Retinal pigment epithelial cell (primary cell): ENCODE results near the gene MUC13.
"Not testable (repeated sequence)": the region's sequence is repeated elsewhere in the genome, so short reads cannot be mapped to it uniquely, and the experiment has no call there.

Experiments
- DNase-seq: peaks from one replicate; pipeline ENCODE4 v3.0.0-alpha.2; 2010; ENCODE audit warnings: low read depth
- H3K4me3 ChIP-seq: 2 replicates; pipeline ENCODE4 v1.5.1; 2011; ENCODE audit warnings: mild to moderate bottlenecking, low read length, control low read depth, moderate library complexity
- TF ChIP-seq, protein P1 (sequence below): conservative IDR thresholded peaks from 2 replicates; pipeline ENCODE4 v1.5.1; 2011; ENCODE audit warnings: low read depth, low read length, control low read depth, inconsistent platforms

The MUC13 gene

DNA sequence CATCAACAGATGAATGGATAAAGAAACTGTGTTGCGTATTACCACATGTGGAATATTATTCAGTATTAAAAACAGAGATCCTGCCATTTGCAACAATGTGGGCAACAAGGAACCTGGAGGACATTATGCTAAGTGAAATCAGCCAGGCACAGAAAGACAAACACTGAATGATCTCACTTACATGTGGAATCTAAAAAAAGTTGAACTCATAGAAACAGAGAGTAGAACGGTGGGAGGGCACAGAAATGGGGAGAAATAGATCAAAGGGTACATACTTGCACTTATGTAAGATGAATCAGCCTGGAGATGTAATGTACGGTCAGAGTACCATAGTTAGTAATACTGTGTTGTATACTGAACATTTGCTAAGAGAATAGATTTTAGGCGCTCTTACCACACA lies 29.8 kb upstream of the MUC13 start:
- no peak overlapping the region for H3K4me3 ChIP-seq
- no peak for DNase-seq
- TF ChIP-seq, protein P1, sequence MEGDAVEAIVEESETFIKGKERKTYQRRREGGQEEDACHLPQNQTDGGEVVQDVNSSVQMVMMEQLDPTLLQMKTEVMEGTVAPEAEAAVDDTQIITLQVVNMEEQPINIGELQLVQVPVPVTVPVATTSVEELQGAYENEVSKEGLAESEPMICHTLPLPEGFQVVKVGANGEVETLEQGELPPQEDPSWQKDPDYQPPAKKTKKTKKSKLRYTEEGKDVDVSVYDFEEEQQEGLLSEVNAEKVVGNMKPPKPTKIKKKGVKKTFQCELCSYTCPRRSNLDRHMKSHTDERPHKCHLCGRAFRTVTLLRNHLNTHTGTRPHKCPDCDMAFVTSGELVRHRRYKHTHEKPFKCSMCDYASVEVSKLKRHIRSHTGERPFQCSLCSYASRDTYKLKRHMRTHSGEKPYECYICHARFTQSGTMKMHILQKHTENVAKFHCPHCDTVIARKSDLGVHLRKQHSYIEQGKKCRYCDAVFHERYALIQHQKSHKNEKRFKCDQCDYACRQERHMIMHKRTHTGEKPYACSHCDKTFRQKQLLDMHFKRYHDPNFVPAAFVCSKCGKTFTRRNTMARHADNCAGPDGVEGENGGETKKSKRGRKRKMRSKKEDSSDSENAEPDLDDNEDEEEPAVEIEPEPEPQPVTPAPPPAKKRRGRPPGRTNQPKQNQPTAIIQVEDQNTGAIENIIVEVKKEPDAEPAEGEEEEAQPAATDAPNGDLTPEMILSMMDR: no peak

DNA sequence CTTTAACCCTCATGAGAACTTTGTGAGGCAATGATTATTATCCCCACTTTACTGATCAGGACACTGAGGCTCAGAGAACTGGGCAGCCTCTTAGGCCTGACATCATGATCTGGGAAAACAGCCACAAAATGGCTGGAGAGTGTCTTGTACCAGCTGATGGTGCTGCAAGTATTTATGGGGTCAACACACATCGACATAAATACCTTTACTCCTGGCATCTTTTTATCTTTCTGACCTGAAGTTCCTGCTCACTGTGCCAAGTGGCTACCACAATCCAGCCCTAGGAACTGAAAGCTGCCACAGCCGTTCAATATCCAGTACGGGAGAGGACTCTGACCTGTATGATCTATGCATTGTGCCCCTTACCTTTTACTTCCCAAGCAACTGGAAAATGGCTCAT lies 29.2 kb upstream of the MUC13 start:
- no peak overlapping the region for H3K4me3 ChIP-seq
- TF ChIP-seq, protein P1: no peak

DNA sequence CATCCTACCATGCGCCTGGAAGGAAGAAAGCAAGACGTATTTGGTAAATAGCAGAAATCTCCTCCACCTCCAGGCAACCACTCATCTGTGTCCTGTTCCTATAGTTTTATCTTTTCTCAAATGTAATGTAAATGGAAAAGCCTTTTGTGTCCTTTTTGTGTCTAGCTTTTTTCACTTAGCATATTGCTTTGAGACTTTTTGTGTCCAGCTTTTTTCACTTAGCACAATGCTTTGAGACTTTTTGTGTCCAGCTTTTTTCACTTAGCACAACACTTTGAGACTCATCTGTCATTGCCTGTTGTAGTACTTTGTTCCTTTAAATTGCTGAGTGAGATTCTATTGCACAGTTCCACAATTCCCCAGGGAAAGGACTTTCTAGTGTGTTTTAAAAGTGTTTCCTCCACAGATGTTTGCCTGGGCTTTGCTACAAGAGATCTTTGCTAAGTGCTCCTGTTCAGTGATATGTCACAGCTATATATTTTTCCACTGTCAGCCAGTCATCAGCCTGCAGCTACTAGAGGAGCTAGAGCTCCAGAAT lies 27.9 kb upstream of the MUC13 start:
- no peak overlapping the region for H3K4me3 ChIP-seq
- no peak for DNase-seq
- TF ChIP-seq, protein P1: no peak

More for the DNA sequence above, 29.2 kb upstream of the MUC13 start:
- no peak for DNase-seq

DNA sequence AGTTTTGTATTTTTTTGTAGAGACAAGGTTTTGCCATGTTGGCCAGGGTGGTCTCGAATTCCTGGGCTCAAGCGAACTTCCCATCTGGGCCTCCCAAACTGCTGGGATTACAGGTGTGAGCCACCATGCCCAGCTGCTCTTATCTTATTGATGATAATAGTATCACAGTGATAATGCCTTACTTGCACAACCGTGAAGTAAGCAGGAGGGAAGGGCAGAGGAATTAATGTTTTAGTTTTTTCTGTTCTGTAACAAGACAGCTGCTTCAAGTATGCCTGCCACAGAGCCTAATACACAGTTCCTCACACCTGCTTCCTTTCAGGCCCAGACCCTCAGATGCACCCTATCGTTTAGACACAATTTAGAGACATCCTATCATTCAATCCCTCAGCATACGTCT lies 26.1 kb upstream of the MUC13 start:
- TF ChIP-seq, protein P1: no peak
- DNase-seq: no peak
- H3K4me3 ChIP-seq: no peak overlapping the region

DNA sequence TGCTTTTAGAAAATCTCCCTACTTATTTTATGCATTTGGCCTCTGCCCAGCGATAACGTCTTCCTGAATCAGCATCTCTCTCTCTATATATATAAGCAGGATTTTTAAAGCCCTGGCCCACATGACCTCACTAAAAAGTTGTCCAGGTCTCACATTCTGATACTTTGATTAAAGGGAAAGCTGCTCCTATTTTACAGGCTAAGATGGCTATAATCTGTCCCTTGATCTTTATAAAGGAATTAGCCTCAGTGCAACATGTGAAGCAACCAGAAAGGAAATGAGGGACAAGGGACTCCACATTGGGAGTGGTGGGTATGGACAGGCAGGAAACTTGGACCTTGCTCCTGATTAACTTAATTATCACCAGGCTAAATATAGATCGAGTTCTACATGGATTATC lies 25.6 kb upstream of the MUC13 start:
- TF ChIP-seq, protein P1: no peak
- H3K4me3 ChIP-seq: no peak overlapping the region
- no peak for DNase-seq

DNA sequence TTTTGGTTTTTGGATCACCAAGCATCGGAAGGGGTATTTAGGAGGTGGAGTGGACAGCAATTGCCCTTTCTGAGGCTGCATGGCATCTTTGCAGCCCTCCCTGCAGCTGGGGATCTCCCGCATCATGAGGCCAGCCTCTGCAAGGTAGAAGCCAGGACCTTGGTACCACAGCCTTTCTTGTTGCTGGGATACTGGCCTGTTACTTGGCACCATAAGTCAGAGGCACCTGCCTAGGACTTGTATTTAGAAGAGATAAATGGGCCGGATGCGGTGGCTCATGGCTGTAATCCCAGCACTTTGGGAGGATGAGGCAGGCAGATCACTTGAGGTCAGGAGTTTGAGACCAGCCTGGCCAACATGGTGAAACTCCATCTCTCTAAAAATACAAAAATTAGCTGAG lies 23.4 kb upstream of the MUC13 start:
- not testable (repeated sequence) for DNase-seq, H3K4me3 ChIP-seq

DNA sequence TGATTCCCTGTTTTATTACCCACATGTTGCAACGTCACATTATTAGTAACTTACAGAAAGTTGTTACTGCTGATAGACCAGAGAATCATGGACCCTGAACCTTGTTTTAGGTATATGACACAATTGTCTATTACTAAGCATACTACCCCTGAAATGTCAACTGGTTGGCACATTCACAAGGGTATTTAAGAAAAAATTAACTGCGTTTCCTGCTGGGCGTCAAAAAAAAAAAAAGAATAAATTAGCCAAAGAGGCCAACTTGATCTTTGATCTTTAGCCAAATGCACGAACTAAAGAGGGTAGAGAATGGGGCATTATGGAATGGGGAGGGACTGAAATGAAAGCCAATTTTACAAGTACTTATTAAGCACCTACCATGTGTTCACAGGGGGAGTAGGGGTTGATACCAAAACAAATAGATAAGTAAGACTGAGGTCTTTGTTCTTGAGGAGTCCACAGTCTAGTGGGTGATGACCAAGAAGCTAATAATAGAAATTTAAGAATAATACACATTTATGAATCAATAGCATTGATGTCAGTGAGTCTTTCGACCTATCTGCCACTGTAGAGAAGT lies 17.8 kb upstream of the MUC13 start:
- no peak for DNase-seq
- TF ChIP-seq, protein P1: no peak
- no peak overlapping the region for H3K4me3 ChIP-seq
